ENCODE measurements around the gene MED12L.
"Not testable (repeated sequence)": the region's sequence is repeated elsewhere in the genome, so short reads cannot be mapped to it uniquely, and the experiment has no call there.

Gene MED12L

GRCh38 chr3:151225040-151225975, 139.8 kb downstream of the MED12L start:
- H3K36me3 Mint-ChIP-seq, result peaks cover 7% of the 10 kb centered on the region
- ATAC-seq, result no peak
- peaks cover 14% of the 10 kb centered on the region for H3K4me1 Mint-ChIP-seq
- H3K27ac Mint-ChIP-seq, result no peak overlapping the region
- peaks cover 6% of the 10 kb centered on the region for H3K9me3 Mint-ChIP-seq
- no peak overlapping the region for H3K4me3 Mint-ChIP-seq
- H3K27me3 Mint-ChIP-seq, result no peaks in the 10 kb centered on the region

- Mint-ChIP-seq H3K36me3 (peaks cover 7% of the 10 kb centered on the region), H3K4me3 (no peak overlapping the region), H3K27me3 (no peaks in the 10 kb centered on the region), H3K4me1 (peaks cover 22% of the 10 kb centered on the region), H3K9me3 (peaks cover 6% of the 10 kb centered on the region), H3K27ac (no peak overlapping the region)
- ATAC-seq, result no peak
These were observed 140.7 kb downstream of the MED12L start for GRCh38 chr3:151226088-151226563.

- peaks cover 26% of the 10 kb centered on the region for H3K4me1 Mint-ChIP-seq
- no peak overlapping the region for H3K4me3 Mint-ChIP-seq
These were observed 141.4 kb downstream of the MED12L start for GRCh38 chr3:151226825-151227224.

GRCh38 chr3:151227266-151227806, 141.9 kb downstream of the MED12L start:
- Mint-ChIP-seq H3K4me3 (no peak overlapping the region), H3K36me3 (peaks cover 1% of the 10 kb centered on the region), H3K4me1 (peaks cover 26% of the 10 kb centered on the region), H3K27ac (no peak overlapping the region), H3K9me3 (peaks cover 2% of the 10 kb centered on the region), H3K27me3 (no peaks in the 10 kb centered on the region)
- no peak for ATAC-seq

More at GRCh38 chr3:151226825-151227224, 141.4 kb downstream of the MED12L start:
- Mint-ChIP-seq H3K9me3 (peaks cover 6% of the 10 kb centered on the region), H3K27me3 (no peaks in the 10 kb centered on the region), H3K36me3 (peaks cover 6% of the 10 kb centered on the region), H3K27ac (no peak overlapping the region)
- no peak for ATAC-seq

GRCh38 chr3:151227807-151228665, 142.6 kb downstream of the MED12L start:
- peaks cover 26% of the 10 kb centered on the region for H3K4me1 Mint-ChIP-seq
- H3K9me3 Mint-ChIP-seq, result no peaks in the 10 kb centered on the region
- no peaks in the 10 kb centered on the region for H3K36me3 Mint-ChIP-seq
- no peaks in the 10 kb centered on the region for H3K27me3 Mint-ChIP-seq
- peak; percentile 93 for ATAC-seq
- no peak overlapping the region for H3K4me3 Mint-ChIP-seq
- H3K27ac Mint-ChIP-seq, result no peak overlapping the region

GRCh38 chr3:151228666-151229040, 143.2 kb downstream of the MED12L start:
- ATAC-seq, result no peak

GRCh38 chr3:151230646-151231045, 145.2 kb downstream of the MED12L start:
- no peaks in the 10 kb centered on the region for H3K9me3 Mint-ChIP-seq
- ATAC-seq, result peak; percentile 63
- H3K4me3 Mint-ChIP-seq, result peak overlapping the region; percentile 56
- peaks cover 26% of the 10 kb centered on the region for H3K4me1 Mint-ChIP-seq
- H3K27me3 Mint-ChIP-seq, result no peaks in the 10 kb centered on the region
- H3K36me3 Mint-ChIP-seq, result no peaks in the 10 kb centered on the region
- peak overlapping the region; percentile 77 for H3K27ac Mint-ChIP-seq

More at GRCh38 chr3:151228666-151229040, 143.2 kb downstream of the MED12L start:
- no peaks in the 10 kb centered on the region for H3K27me3 Mint-ChIP-seq
- peaks cover 26% of the 10 kb centered on the region for H3K4me1 Mint-ChIP-seq
- H3K4me3 Mint-ChIP-seq, result no peak overlapping the region
- no peak overlapping the region for H3K27ac Mint-ChIP-seq
- H3K9me3 Mint-ChIP-seq, result no peaks in the 10 kb centered on the region
- no peaks in the 10 kb centered on the region for H3K36me3 Mint-ChIP-seq

GRCh38 chr3:151232403-151232802, 146.9 kb downstream of the MED12L start:
- not testable (repeated sequence) for ATAC-seq, H3K27me3 Mint-ChIP-seq, H3K27ac Mint-ChIP-seq, H3K4me3 Mint-ChIP-seq, H3K36me3 Mint-ChIP-seq, H3K9me3 Mint-ChIP-seq
- peaks cover 26% of the 10 kb centered on the region for H3K4me1 Mint-ChIP-seq

- Mint-ChIP-seq H3K4me3 (no peak overlapping the region), H3K4me1 (peaks cover 21% of the 10 kb centered on the region), H3K27ac (peak overlapping the region; percentile 26), H3K9me3 (no peaks in the 10 kb centered on the region), H3K27me3 (no peaks in the 10 kb centered on the region), H3K36me3 (no peaks in the 10 kb centered on the region)
- ATAC-seq, result no peak
These were observed 147.5 kb downstream of the MED12L start for GRCh38 chr3:151232991-151233390.

GRCh38 chr3:151234825-151235224, 149.4 kb downstream of the MED12L start:
- H3K4me1 Mint-ChIP-seq, result peaks cover 14% of the 10 kb centered on the region
- no peaks in the 10 kb centered on the region for H3K36me3 Mint-ChIP-seq
- H3K4me3 Mint-ChIP-seq, result no peak overlapping the region
- no peaks in the 10 kb centered on the region for H3K27me3 Mint-ChIP-seq
- no peak overlapping the region for H3K27ac Mint-ChIP-seq
- no peaks in the 10 kb centered on the region for H3K9me3 Mint-ChIP-seq
- ATAC-seq, result no peak

- H3K27ac Mint-ChIP-seq, result no peak overlapping the region
- H3K9me3 Mint-ChIP-seq, result no peaks in the 10 kb centered on the region
- no peaks in the 10 kb centered on the region for H3K27me3 Mint-ChIP-seq
- peaks cover 1% of the 10 kb centered on the region for H3K4me1 Mint-ChIP-seq
- no peak overlapping the region for H3K4me3 Mint-ChIP-seq
- no peaks in the 10 kb centered on the region for H3K36me3 Mint-ChIP-seq
- ATAC-seq, result no peak
These were observed 150.9 kb downstream of the MED12L start for GRCh38 chr3:151236316-151236715.

GRCh38 chr3:151236736-151237135, 151.3 kb downstream of the MED12L start:
- Mint-ChIP-seq H3K4me1 (no peaks in the 10 kb centered on the region), H3K27ac (no peak overlapping the region), H3K4me3 (no peak overlapping the region), H3K9me3 (no peaks in the 10 kb centered on the region), H3K27me3 (no peaks in the 10 kb centered on the region), H3K36me3 (no peaks in the 10 kb centered on the region)
- ATAC-seq, result no peak

GRCh38 chr3:151242006-151242405, 156.5 kb downstream of the MED12L start:
- H3K27ac Mint-ChIP-seq, H3K4me3 Mint-ChIP-seq, H3K27me3 Mint-ChIP-seq, ATAC-seq, H3K4me1 Mint-ChIP-seq, H3K9me3 Mint-ChIP-seq, H3K36me3 Mint-ChIP-seq: not testable (repeated sequence)

- Mint-ChIP-seq H3K27me3 (no peaks in the 10 kb centered on the region), H3K4me3 (no peak overlapping the region), H3K27ac (no peak overlapping the region), H3K4me1 (no peaks in the 10 kb centered on the region), H3K9me3 (no peaks in the 10 kb centered on the region), H3K36me3 (no peaks in the 10 kb centered on the region)
- ATAC-seq, result no peak
These were observed 163.4 kb downstream of the MED12L start for GRCh38 chr3:151248772-151249337.

GRCh38 chr3:151256749-151257148, 171.3 kb downstream of the MED12L start:
- Mint-ChIP-seq H3K9me3 (no peaks in the 10 kb centered on the region), H3K4me3 (no peak overlapping the region), H3K27ac (no peak overlapping the region), H3K4me1 (no peaks in the 10 kb centered on the region), H3K36me3 (no peaks in the 10 kb centered on the region), H3K27me3 (peaks cover 10% of the 10 kb centered on the region)
- no peak for ATAC-seq

All from stimulated activated memory B cell treated with anti-CD40 and anti-IgM and Interleukin-4, amounts not matched to agents 10 μg/mL and 1 μg/mL and 100 μg/mL, for 72 hours (primary cell).